NCI-H69 (cell line): ENCODE data around the gene CAPG.
"Not testable (repeated sequence)": the region's sequence is repeated elsewhere in the genome, so short reads cannot be mapped to it uniquely, and the experiment has no call there.

Experiments
- DNase-seq: peaks from one replicate; lab custom pipeline; 2025; lab: John Stamatoyannopoulos, UW

Gene CAPG, protein sequence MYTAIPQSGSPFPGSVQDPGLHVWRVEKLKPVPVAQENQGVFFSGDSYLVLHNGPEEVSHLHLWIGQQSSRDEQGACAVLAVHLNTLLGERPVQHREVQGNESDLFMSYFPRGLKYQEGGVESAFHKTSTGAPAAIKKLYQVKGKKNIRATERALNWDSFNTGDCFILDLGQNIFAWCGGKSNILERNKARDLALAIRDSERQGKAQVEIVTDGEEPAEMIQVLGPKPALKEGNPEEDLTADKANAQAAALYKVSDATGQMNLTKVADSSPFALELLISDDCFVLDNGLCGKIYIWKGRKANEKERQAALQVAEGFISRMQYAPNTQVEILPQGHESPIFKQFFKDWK

DNA sequence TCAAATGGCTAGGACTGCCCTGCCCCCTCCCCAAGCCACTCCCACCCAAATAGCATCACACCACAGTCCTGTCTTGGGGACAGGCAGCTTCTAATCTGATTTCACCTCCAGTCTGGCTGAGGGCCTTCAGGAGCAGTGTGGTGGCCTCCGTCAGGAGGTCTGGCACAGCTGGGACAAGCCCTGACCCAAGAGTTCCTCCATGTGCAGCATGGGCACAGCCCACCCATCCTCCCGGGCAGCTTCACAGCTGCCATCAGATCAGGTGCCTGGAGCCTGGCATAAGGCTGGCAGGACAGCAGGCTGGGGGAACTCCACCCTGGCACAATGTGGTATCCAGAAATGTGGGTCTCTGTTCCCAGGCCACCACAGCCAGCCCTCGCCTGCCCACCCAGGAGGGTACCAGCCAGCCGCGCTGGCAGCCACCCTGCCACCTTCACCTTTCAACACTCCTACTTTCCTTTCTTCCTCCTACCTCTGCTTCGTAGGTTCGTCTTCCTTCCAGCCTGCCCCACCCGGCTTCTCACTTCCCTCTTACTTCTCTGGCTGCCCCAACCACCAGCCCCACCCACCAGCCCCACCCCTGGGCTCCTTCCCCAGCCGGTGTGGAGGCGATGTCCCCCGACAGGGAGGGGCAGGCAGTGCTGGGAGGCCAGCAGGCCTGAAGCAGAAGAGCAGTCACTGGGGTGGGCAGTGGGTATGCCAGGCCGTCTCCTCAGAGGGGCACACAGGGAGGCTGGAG is at the start of gene CAPG:
TSS of gene CAPG (minus strand) at position 522 of the 739 bp plus-strand sequence. CDS start 8,221 bp downstream, outside the sequence.
- DNase-seq: no peak

DNA sequence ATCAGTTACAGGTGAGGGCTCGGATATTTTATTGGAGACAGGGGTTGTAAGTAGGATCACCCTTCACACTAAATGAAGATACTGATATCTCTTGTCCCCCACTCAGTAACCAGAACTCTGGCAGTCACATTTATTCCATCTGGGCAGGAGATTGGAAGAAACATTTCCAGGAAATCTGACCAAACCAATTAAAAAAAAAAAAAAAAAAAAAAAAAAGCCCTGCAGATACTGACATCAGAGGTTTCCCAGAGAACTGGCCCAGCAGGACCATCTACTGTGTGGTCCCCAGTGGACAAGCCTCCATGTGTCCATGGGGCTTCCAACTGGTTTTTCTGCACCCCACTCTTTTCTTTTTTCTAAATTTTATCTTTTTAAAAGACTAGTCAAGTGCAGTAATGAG is 49.6 kb upstream of the CAPG start:
- no peak for DNase-seq

DNA sequence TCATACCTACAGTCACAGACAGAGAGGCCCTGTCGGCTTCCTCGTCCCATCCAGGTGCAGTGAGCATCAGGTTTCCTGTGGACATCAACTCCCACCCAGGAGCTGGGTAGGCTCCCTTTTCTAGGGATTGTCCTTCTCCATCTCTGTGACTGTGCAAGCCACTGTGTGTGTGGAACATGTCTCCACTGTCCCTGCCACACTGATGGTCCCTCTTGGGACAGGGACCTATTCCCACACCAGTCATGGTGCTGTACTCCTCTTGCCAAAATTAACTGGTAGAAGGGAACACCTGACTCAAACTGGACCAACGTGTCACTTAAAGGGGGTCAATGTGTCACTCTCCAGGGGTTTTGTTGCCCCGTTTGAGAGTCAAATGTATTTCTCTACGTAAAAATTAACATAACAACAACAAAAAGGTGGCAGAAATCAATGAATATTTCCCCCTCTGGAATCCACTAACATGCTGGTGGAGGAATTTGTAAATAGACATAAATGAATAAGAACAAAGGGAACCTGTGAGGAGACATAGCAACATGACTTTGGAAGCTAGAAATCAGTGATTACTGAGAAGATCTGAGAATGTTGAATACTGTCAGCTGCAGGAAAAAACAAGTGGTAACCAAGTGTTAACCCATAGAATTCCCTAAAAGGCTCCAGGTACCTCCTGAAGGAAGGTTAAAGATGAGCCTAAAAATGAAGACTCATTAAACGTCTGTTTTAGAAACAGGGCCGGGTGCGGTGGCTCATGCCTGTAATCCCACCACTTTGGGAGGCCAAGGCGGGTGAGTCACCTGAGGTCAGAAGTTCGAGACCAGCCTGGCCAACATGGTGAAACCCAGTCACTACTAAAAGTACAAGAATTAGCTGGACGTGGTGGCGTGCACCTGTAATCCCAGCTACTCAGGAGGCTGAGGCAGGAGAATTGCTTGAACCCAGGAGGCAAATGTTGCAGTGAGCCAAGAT is 48.7 kb upstream of the CAPG start:
- DNase-seq: no peak

DNA sequence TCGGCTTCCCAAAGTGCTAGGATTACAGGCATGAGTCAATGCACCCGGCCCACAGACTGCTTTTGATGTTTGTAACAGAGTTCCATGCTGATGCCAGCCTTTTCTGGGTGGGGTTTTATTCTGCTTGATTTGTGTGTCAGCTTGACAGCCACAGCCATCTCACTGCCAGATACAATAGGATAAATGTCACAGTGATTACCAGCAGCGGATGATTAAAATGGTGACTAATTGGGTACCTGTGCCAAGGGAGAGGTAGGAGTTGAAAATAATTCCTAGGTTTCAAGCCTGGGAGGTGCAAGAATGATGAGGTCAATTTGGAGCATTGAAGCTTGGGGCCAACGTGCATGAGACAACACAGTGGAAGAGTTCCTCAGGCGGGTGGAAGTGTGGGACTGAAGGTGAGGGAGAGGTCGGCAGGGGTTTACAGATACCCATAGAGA is 47.7 kb upstream of the CAPG start:
- peak; percentile 82 for DNase-seq

DNA sequence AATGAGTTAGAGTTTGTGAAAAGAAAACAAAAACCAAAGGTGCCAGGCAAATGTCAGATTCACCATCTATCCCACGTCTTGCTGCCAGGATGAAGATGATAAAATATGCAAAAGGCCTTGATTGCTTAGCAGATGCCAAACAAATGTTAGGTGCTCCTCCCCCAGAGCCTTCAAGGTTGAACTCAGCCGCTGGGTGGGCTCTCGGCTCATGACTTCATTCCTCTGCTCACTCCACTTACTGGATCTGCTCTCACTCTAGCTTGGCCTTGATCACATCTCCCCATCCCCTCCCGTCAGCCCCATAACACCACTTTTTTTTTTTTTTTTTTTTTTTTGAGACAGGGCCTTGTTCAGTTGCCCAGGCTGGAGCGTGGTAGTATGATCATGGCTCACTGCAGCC is 46.9 kb upstream of the CAPG start:
- DNase-seq: no peak

DNA sequence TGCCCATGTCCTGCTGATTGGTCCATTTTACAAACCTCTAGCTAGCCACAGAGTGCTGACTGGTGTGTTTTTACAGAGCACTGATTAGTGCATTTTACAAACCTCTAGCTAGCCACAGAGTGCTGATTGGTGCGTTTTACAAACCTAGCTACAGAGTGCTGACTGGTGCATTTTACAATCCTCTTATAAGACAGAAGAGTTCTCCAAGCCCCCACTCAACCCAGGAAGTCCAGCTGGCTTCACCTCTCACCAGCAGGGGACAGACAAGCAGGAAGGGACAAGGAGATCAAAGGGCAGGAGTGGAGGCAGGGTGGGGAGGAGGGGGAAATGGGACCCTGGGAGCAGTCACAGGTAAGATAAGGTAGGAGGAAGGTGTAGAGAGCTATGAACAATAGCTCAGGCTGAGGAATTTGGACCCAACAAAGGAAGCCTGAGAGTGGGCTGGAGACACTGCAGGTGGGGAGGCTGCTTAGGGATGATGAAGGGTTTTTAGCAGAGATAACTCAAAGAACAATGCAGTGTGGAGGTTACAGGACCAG is 45.5 kb upstream of the CAPG start:
- DNase-seq: no peak

DNA sequence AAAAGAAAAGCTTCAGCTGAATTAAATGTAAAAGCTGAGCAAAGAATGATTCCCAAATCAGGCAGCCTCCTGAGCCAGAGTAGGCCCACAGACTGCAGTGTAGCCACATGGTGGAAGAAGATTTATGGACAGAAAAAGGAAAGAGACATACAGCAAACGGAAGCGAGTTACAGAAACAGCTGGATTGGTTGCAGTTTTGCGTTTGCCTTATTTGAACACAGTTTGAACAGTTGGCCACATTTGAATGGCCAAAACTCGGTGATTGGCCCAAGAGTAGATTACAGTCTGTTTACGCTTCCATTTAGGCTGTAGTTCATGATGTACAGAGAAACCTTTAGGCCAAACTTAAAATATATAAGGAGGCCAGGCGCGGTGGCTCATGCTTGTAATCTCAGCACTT is 43.4 kb upstream of the CAPG start:
- no peak for DNase-seq

DNA sequence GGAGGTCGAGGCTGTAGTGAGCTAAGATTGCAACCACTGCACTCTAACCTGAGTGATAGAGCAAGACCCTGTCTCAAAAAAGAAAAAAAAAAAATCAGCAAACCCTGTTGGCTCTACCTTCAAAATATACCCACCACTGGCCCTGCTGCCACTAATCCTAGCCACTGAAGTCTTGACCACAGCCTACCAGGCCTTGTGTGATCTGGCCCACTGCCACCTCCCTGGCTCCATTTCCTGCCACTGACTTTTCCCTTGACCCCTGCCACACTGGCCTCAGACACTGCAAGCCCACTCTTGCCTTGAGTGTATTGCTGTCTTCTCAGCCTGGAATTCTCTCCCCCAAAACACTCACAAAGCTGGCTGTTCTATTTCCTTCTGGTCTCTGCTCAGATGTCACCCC is 42.1 kb upstream of the CAPG start:
- no peak for DNase-seq

DNA sequence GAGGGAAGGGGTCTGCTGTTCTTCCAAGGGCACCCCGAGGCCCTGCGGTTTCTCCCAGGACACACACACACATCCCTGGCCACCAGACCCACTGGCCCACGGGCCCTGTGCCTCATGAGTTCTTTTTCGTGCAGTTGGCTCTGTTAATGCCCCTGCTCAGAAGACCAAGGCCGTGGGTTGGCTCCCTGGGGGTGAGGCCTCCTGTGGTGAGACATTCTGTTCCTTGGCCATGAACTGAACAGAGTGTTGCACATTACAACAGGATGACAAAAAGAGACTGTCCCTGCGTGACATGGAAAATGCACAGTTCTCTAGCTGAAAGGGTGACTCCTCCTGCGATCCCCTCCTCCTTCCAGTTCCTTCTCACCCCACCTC is 39.0 kb upstream of the CAPG start:
- DNase-seq: no peak

DNA sequence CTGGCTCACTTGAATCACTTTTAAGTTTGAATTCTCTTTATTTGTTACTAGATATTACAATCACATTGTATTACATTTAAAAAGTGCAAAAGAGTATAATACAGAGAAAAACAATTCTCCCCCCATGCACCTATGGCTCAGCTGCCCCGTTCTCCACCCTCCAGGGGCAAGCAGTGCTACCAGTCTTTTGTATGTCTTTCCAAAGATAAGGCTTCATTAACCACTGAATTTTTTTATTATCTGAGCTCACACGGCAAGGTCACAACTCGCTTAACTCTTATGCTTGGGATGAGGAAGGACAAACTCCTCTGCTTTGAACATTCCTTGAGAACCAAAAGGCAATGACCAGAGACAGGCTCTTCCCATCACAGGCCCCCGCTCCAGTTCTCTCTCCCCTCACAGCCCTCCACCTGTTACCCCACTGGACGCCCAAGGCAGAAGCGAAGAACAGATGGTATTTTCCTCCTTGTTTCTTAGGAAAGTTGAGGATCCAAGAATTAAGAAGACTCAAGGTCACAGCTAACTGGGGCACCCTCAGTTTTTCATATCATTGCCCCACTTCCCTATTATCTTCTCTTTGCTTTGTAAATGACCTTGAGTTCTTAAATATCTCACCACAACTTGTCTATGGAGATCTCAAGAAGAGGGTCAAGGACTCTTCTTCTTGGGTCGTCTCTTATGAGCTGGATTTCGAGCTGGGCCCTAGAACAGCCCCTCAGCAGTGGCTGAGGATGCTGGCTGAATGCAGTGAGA is 38.5 kb upstream of the CAPG start:
- DNase-seq: no peak

DNA sequence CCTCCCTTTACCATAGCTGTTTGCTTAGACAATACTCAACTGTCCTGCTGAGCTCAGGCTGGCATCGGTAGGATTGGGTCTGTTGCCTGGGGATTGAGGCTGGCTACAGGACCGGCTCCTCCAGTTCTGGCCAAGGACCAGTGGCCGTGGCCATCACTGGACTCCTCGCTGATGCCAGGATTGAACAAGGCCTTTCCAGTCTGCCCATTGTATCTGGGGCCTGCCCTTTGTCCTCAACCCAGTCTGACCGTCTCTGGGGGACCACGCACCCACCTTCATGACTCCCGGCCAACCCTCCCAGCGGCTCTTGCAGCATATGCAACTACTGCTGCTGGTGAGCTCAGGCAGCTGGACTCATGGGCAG is 37.0 kb upstream of the CAPG start:
- DNase-seq: no peak

DNA sequence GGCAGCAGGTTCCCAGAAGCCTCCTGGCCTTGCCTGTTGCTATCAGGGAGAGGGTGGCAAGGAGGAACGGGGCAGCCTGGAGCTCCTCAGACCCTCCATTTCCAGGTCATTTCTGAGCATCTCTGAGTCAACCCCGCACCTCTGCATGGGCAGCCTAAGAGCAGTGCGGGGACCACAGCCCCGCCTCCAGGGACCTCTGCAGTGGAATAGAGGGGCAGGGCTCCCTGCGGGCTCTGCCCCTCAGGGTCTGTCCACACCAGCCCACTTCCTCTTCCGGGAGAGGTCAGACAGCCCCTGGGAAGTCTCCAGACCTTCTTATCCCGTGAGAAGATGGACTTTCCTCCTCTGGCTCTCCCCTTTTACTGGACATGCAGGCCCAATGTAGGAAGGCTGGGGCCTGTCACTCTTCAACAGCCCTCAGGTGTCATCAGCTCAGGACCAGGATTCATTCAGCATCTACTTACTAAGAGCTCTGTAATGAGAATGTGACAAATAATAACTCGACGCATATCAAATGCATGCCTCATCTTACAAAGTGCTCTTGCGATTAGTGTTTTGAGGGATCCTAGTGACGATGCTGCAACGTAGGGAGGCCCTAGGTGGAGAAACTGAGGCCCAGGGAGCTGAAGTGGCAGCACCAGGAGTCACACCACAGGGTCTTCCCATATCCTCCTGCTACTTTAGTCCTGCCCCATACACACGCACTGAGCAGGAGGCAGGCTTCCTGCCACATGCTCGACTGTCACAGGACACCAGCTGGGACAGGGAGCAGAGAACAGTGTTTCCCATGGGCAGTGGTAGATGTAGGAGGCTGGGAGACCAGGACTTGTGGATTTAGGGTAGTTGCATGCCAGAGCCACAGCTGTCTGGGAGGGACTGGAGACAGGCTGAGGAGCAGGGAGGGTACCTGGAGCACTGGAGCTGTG is 36.4 kb upstream of the CAPG start:
- no peak for DNase-seq

DNA sequence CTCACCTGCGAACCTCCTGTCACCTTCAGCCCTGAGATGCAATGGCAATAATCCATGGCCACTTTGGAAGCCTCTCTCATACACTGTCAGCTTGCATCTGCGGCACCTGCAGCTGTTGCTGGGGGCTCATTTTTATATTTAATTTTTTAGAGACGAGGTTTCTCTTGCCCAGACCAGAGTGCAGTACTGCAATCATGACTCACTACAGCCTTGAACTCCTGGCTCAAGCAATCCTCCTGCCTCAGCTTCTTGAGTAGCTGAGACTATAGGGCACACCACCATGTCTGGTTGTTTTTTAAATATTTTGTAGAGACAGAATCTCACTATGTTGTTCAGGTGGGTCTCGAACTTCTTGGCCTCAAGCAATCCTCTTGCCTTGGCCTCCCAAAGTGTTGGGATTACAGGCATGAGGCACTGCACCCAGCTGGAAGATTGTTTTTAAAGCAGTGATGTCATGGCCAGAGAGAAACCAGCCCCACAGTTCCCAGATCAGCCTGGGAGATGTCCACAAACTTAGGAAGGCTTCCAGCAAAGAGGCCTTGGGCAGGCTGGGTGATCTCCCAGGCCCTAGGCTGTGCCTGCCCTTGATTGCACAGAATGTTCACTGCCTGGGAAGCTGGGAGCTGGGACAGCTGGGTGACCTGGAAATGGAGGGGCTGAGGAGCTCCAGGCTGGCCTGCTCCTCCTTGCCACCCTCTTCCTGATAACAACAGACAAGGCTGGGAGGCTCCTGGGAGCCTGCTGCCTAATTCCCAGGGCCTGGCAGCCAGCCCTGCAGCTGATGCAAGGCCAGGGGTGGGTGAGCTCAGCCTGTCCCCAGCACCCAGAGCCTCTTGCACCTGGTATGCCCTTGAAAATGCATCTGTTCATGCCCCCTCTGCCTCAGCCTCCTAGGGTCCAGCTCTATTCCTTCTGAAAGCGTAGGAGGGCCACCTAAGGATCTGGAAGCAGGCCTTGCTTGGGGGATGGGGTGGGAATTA is 35.4 kb upstream of the CAPG start:
- peak; percentile 34 for DNase-seq

DNA sequence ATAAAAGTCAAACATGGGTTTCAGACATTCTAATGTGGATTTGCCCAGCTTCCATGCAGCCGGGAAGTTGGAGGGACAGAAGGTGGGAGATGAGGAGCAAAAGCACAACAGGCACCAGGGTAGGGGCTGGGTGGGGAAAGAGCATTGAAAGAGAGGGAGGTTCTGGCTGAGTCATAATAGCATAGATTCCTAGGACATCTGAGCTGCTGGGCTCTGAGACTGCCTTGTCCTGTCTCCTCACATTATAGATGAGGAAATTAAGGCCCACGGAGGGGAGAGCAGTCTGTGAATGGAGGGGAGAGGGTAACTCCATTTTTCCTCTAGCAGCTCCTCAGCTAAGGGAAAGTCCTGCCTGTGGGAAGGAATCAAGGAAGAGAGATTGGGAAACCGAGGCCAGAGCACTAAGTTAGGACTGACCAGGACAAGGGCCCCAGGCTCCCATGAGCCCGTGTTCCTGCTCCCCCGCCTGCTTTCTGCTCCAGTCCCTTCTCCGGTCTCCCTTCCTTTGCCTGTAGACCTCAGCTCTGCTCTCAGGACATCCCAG is 34.5 kb upstream of the CAPG start:
- no peak for DNase-seq

DNA sequence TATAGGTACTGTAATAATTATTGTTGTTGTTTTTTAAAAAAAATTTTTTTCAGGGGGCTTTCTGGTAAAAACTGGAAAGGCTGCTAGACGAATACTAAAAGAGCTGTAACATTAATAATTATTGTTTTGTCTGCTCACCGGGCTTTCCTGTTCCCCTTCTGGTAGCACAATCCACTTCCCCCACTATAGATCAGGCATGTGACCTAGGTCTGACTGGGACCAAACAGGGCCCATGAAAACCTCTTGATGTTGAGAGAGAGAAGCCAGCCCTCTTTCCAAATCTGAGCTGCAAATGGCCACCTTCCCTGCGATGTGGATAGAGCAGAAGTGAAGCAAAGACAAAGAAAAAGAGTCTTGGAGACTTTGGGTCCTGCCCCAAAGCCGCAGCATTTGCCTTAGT is 31.7 kb upstream of the CAPG start:
- DNase-seq: no peak

DNA sequence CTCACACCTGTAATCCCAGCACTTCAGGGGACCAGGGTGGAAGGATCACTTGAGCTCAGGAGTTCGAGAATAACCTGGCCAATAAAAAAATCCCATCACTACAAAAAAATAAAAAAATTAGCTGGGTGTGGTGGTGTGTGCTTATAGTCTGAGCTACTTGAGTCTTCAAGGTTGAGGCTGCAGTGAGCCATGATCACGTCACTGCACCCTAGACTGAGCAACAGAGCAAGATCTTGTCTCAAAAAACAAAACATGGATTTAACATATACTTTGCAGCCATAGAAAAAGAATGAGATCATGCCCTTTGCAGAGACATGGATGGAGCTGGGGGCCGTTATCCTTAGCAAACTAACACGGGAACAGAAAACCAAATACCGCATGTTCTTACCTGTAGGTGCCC is 30.6 kb upstream of the CAPG start:
- DNase-seq: no peak

DNA sequence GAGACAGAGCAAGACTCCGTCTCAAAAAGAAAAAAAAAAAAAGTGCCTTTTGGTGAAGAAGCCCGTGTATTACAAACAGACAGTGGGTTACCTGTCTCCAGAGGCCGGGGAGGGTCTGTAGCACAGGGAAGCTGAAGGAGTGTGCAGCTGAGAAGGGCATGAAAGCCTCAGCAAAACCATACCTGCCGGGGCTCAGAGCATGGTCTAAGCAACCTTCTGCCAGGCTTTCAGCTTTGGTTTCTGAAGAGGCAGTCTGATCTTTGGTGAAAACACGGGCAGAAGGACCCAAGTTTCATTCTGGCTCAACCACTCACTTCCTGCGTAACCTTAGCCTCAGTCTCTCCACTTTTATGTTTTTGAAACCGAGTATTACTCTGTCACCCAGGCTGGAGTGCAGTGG is 29.8 kb upstream of the CAPG start:
- DNase-seq: no peak

DNA sequence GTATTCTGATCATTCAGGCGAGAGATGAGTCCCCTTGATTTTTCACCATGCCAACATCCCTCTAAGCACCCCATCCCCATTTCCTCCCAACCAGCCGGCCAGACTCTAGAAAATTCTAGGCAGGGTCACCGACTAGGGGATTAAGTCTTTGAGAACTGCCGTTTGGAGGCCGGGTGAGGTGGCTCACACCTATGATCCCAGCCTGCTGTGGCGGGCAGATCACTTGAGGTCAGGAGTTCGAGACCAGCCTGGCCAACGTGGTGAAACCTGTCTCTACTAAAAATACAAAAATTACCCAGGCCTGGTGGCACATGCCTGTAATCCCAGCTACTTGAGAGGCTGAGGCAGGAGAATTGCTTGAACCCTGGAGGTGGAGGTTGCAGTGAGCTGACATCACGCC is 29.4 kb upstream of the CAPG start:
- DNase-seq: not testable (repeated sequence)

DNA sequence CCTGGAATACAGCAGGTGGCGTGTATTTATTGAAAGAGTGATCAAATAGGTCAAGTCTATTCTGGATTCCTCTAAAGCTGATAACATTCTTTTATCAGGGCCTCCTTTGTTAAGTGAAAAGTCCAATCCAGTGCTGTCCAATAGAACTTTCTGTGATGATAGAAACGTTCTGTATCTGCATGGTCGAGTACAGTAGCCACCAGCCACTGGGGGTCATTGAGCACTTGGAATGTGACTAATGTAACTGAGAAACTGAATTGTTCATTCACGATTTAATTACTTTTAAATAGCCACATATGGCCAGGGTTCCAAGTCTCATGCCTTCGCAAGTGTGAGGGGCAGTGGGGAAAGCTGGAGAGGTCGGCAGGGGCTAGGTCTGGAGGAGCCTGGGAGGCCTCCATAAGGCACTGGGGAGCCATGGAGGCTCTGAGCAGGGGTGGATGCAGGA is 28.9 kb upstream of the CAPG start:
- DNase-seq: no peak
